Activated CD8-positive, alpha-beta memory T cell treated with anti-CD3 and anti-CD28 coated beads for 36 hours (primary cell): ENCODE data around the gene MVB12B. TPM values are rescaled to one million over a fixed set of nuclear protein-coding genes. Genes with fewer than 3 reads are reported as not detected.

Source experiments
- CTCF ChIA-PET: fragments of 350-600 bp; sonication (Branson Sonifier 250); formaldehyde crosslinking; loops from one replicate; lab custom pipeline; 2021; ENCODE audit warnings: antibody characterized with exemption; lab: Charles Lee
- POLR2A ChIA-PET: fragments of 350-600 bp; sonication (Branson Sonifier 250); formaldehyde crosslinking; loops from one replicate; lab custom pipeline; 2021; ENCODE audit warnings: antibody characterized with exemption; lab: Charles Lee
- total RNA-seq, 2 experiments: library from RNA; stranded (reverse); gene quantifications; one replicate each; pipeline ENCODE4 v1.2.3, GENCODE V29; 2021

Gene MVB12B
- total RNA-seq, 2 experiments from 2014 or later, result 7.5 to 7.8 TPM

DNA sequence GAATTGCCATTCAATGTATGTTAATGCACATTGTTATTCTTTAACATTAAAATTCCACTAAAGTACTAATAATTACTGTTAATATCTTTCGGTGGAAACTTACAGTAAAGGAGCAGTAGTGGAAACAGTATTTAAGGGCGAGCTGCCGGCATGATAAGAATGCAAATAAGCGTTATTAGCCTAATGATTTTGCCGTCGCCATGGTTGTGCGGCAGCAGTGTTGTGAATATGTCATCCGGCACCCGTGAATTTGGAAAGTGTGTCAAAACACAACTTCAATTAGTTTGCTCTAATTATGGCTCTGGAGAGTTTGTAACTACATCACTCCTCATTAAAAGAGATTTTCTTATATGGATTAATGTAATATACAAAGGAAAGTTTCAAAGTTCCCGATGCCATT is 81.4 kb downstream of the MVB12B start:
- ChIA-PET POLR2A (no interaction called here), CTCF (interaction anchor here (4.0 kb wide), 1 partner anchor 9 kb away, joined by 19 read pairs; no protein-coding TSS in a partner anchor)

DNA sequence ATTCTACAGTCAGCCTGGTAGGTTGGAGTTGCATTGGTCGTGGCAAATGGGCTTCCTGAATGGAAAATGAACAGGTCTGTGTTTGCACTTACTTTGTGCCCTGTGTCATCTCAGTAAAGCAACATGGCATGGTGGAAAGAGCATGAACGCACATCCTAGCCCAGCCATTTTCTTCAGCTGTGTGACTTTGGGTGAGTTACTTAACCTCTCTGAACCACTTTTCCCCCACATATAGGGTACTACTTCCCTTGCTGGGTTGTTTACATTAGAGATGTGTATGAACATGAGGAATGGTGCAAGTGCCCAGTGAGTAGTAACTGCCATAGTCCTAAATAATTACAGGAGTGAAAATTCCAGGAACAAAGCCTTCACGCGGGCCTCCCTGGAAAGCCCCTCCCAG is 83.6 kb downstream of the MVB12B start:
- ChIA-PET CTCF (interaction anchor here (4.0 kb wide), 1 partner anchor 12 kb away, joined by 19 read pairs; no protein-coding TSS in a partner anchor), POLR2A (no interaction called here)

DNA sequence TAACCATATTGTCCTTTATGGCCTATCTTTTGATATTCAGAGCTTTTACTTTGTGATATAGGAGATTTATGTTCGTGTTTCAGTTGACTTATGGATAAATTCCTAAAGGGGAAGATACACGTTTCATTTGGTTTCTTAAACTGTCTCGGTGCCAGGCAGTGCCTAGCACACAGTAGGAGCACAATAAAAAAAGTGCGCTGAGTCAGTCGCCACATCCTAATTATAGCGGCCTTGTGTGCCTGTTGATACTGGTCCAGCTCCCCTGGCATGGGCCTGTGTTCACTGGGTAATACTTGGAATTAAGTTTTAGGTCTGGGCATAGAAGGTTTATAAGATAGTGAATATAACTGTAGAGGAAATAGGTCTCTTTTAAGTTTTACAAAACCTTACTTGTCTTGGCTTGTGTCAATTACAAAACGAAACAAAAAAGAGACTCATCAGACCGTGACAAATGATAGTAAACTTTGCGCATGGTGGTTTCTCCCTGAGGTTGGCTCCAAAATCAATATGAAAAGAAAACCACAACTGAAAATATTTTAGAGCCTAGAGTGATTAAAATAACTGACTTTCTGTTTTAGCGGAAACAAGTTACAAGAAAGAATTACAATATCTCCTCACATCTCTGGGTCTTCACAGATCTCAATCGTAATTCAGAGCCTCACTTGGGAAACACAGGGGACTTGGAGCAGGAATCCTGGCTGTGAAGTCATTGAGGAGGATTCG is 84.8 kb downstream of the MVB12B start:
- CTCF ChIA-PET, result interaction anchor here (0.5 to 4.0 kb wide), 2 partner anchors 13 to 1024 kb away, joined by 3 to 19 read pairs; no protein-coding TSS in a partner anchor
- POLR2A ChIA-PET, result no interaction called here

DNA sequence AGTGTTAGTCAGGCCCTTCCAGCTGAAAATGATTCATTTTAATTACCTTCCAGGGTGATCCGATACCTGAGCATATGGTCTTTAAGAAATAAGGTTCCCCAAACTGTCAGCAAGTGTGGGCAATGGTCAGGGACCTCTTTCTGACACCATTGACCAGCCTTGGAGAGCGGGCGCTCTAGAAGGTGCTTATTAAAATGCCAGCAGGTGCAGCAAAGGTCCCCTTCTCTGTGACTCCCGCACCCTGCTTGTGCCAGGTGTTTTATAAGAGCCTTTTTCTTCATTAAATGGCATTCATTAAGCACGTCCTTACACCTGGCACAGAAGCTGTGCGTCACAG is 85.3 kb downstream of the MVB12B start:
- POLR2A ChIA-PET, result no interaction called here
- CTCF ChIA-PET, result interaction anchor here (4.0 kb wide), 1 partner anchor 13 kb away, joined by 19 read pairs; no protein-coding TSS in a partner anchor

DNA sequence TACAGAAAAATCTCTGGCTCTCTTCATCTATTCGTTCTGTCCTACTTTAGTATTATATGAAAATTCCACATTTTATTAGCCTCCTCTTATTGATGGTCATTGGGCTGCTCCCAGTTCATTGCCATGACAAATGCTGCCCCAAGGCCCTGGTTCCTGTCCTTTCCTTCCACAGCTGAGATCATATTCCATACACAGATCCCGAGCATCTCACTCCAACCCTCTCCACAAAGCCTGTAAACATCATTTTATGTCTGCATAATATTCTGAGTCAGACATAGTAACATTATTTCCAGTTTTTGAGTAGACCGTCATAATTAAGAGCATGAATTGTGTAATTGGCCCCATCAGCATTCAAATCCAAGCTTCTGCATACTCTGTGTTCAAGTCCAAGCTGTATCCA is 86.3 kb downstream of the MVB12B start:
- CTCF ChIA-PET, result interaction anchor here (1.0 kb wide), 1 partner anchor 78 kb away, joined by 3 read pairs; no protein-coding TSS in a partner anchor
- POLR2A ChIA-PET, result no interaction called here

DNA sequence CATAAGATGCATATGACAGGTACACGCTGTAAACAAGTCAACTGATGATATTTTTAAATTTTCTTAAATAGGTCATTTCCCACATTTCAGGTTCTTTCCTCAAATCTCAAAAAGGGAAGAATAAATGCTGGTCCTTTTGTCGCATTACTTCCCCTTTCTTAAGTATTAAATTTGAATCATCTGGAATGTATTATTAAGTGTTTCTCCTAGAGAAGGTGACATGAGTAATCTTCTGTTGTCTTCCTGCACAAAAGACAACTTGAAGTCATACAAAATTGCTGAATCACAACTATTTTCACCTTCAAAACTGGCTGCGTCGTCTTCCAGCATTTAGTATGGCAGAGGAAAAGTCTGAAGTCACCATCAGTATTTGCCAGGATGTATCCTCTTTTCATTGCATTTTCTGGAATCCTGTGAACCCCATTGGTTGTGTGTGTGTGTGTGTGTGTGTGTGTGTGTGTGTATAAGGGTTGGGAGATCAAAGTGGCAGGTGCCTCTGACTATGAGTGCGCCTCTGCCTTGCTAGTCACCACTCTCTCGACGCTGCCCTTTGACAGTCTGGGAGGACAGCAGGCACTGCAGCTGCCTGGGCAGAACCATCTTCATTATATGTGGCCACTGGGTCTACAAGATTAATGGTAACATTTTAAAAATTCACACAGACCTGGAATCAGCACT is 86.9 kb downstream of the MVB12B start:
- CTCF ChIA-PET, result no interaction called here
- POLR2A ChIA-PET, result no interaction called here

DNA sequence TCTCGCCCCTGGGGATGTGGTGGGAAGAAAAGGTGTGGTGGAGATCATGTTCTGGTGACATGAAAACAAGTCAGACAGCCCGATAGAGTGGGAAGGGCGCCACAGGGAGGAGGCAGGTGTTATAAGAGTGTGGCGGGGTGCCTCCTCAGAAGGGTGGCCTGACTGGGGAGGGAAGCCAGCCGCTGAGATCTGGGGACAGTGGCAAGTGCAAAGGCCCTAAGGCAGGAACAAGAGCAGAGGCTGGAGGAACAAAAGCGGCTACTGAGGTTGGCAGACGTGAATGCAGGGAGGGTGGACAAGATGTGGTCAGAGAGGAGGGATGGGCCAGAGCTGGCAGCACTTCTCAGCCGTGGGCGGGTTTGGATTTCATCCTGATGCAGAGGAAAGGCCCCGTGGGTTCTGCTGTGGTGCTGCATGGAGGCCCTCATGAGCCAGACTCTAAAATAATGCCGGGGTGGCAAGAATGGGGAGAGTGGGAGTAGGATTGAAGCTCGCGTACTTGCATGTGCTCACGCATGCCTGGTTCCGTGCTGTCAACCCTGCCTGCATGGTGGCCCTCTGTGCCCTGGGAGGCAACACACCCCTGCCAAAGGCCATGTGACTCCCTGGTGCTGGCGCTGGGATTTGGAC is 89.2 kb downstream of the MVB12B start:
- ChIA-PET CTCF (no interaction called here), POLR2A (no interaction called here)

DNA sequence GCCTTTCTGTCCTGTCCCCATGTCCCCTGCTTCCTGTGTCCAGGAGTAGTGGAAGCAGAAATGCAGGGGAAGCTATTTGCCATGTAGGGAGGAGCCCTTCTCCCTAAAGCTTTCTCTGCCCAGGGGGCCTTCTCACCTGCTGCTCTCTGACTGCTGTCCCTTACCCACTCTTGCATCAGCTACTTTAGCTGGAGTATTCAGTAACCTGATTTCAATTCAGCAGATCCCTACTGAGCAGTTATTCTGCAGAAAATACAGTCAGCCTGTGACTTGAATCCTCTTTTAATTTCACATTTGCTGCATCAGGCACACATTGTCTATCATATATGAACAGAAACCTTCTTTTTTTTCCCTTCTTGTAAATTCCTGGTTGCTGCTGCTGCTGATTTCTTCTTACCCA is 90.4 kb downstream of the MVB12B start:
- CTCF ChIA-PET, result no interaction called here
- POLR2A ChIA-PET, result no interaction called here

DNA sequence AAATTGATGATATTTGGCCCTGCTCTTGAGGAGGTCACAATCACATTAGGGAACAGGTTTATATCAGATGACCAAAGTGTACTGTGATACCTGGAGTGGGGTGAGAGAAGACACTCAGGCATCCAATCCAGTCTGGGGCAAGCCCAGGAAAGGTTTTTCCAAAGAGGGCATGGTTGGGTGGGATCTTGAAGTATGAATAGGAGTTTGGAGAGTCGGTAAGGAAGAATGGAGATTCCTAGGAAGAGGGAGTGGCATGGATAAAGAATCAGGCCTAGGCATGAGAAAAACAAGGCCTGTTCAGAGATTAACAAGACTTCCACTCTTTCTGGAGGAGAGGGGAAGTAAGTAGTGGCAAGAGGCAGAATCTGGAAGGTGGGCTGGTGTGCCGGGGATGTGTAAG is 91.1 kb downstream of the MVB12B start:
- ChIA-PET POLR2A (no interaction called here), CTCF (no interaction called here)

DNA sequence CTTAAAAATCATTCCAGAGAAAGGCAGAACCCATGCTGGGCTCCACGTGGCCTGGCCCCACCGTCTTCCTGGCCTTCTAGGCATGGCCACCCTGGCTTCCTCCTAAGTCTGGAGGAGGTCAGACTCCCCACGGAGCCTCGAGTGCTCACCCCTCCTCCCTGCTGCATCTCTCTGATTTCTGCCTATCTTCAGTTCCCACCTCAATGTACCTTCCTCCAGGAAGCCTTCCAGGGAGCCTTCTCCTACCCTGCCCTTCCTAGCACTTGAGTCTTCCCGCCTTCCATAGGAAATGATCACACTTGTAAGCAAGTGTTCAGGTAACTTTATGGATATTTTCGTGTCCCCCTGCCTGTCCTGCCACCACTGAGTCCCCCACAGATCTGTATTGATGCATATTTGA is 92.0 kb downstream of the MVB12B start:
- ChIA-PET CTCF (no interaction called here), POLR2A (no interaction called here)

DNA sequence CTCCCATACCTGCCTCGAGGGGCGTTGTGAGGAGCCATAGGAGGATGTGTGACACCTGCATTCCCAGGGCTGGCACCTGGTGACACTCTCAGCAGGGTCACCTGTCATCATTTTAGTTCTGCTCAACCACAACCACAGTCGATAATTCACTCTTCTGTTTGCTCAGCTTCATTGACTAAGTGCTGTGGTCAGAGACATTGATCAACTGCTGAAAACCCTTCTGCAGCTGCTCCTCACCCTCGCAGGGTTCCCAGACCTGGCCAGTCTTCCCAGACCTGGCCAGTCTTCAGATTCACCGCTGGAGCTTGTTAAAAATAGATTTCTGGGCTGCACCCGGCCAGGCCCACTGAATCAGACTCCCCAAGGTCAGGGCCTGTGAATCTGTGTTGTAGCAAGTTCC is 92.8 kb downstream of the MVB12B start:
- POLR2A ChIA-PET, result no interaction called here
- CTCF ChIA-PET, result interaction anchor here (0.6 kb wide), 1 partner anchor 1976 kb away, joined by 3 read pairs; no protein-coding TSS in a partner anchor

DNA sequence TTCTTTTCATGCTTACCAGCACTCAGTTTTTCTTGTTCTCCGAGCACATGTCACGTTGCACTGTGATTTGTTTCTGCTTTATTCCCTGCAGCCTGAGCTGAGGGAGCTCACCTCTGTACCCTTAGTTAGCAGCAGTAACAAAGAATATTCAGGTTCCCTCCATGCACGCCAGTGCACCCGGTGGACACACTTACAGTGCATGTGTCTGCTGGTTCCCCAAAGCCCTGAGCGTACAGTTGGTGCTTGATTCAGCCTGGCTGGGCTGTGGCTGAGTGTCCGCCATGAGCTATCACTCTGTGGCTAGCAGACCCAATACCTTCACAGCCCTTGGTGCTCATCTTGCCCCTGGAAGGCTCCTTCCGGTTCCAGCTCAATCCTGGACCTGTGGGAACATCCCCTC is 93.5 kb downstream of the MVB12B start:
- CTCF ChIA-PET, result no interaction called here

DNA sequence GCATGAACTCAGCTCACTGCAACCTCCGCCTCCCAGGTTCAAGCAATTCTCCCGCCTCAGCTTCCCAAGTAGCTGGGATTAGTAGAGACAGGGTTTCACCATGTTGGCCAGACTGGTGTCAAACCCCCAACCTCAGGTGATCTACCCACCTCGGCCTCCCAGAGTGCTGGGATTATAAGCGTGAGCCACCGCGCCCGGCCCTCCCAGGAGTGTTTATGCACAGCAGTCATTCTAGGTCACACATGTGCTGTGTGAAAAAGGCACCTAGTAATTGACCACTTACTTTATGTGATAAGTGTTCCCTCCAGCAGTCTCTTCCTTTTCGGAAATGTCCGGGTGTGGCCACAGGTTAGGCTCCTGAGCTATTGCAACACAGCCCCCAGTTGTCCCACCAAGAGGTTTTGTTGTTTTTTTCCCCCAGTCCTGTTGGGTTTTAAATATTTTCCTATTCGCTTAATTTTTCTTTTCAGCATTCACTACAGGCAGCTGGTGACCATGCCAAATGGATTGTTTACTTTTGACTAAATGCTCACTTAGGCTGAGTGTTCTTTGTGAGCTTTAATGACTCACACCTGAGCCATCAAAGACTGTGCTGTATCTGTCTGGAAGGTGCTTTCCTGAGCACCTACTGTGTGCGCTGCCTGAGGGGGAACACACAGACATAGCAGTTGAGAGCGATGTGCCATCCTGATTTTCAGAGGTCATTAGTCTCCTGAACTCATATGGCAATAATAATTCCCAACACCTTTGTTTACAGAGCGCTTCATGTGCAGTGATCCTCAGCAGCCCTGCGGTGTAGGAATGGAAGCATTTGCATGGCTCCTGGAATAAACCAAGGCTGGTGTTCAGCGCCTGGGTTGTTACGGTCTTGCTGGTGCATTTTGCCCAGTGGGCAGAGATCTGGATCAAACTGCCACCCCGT is 94.3 kb downstream of the MVB12B start:
- POLR2A ChIA-PET, result no interaction called here
- CTCF ChIA-PET, result no interaction called here

More for the DNA sequence above, 93.5 kb downstream of the MVB12B start:
- POLR2A ChIA-PET, result no interaction called here

DNA sequence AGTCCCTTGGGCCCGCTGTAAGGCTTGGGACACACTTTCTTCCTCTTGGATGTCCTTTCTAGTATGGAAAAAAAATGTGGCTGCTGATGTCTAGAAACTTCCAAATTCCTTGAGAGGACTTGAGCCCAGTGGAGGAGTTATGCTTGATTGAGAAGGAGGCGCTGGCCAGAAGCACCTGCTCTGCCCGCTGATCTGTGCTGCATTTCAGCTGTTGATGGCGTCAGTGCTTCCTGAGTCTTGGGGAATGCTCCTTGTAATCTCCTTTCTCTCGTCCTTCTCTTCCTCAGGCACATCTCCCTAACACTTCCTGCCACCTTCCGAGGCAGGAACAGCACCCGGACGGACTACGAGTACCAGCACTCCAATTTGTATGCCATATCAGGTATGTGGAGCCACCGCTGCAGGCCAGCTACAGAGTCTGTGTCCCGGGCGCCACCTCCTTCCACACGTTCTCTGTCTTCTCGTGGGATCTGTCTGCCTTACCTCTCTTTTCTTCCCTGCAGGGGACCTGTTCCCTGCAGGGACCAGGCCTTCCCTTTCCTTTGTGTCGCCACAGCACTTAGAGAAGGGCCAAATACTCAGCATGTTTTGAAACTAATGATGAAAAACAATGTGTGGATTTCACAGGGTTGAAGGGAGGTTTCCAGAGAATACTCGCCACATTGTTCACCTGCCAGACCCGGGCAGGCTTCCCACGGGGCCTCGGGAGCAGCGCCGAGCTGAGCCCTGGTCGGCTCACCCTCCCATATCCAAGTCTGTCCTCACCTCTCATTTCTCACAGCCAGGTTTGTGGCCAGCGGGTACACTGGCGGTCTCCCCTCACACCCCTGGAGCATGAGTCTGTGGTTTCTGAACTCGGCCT is 95.2 kb downstream of the MVB12B start:
- POLR2A ChIA-PET, result no interaction called here
- CTCF ChIA-PET, result no interaction called here

DNA sequence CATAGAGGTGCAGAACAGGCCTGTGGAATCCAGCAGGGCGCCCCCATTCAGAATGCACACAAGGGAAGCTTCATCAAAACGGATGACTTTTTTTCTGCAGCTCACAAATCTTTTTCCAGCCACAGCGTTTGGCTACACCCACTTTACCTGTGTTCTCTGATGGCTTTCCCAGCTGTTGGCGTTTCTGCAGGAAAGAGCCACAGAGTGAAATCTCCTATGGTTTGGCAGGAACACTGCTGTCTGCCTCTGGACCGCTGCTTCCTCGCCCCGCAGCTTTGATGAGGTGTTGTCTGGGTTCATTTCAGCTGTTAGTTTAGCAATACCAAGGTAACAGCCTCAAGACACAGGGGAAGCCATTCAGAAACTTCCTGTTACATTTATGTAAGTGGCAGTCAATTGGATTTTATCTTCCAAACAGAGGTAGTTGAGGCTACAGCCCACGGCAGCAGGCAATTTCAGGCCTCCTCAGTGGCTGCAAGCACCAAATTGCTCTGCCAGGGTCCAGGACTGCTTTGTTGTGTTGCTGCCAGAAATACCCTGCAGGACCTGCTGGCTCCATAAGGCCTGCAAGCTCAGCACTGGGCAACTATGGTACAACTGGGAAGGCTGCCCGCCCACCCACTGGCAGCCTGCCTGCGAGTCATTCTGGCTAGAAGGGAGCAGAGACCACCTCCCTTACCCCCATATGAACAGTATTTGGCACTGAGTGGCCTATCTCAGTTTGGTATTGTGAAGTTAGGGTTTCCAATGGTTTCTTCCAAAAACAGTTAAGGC is 96.7 kb downstream of the MVB12B start:
- ChIA-PET POLR2A (no interaction called here), CTCF (no interaction called here)

DNA sequence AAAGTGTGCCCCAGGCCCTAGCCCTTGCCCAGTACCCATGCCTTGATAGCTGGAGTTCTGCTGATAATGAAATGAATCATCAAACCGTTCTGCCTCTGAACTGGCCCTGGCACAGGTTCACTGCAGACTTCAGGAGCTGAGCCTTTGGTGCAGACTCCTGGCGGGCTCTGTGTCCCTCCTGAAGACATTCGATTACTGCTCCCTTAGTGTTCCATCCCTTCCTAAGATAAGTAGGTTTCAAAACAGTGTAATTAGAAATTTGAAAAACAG is 97.2 kb downstream of the MVB12B start:
- POLR2A ChIA-PET, result no interaction called here
- CTCF ChIA-PET, result no interaction called here

DNA sequence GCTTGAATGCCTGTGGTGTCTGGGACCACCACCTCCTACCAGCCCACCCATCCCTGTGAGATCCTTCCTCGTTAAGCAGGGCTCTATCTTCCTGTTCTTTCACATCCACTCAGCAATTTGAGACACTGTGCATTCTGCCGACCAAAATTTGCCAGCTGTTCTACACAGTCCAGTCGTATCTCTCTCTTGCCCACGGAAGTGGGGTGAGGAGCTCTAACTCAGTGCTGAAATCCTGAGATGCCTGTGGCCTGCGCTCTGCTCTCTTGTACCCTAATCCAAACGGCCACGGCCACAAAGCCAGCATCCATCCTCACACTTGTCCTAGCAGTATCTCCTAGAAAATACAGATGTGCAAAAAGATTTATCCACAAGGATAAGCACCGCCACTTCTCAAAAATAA is 97.9 kb downstream of the MVB12B start:
- POLR2A ChIA-PET, result no interaction called here
- CTCF ChIA-PET, result no interaction called here

DNA sequence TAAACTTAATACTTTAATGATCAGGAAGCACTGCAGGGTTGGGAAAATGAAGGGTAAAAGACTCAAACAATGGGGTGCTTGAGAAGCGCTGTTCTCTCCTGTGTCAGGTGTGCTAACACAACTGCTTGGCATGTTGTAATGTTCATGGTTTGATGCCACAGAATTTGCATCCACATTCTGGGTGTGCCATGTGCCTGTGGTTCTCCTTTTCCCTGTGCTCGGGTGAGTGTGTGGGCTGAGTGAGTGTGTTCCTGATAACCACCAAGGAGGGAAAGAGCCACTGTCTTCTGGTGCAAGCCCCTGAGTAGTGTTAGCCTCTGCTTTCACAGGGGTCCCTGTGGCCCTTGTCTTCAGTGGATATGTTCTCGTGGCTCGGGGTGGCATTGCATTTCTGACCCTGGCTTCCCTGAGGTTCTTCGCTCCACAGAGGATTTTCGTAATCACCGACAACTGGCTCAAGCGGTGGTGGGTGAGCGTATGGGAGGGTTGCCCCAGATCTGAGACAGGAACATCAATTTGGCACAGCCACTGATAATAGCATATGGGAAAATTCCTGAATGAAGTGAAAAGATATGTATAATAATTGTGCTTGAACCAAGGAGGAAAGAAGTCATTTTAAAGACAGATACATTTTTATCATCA is 102.0 kb downstream of the MVB12B start:
- ChIA-PET POLR2A (no interaction called here), CTCF (no interaction called here)
